OCI-M2 (cell line): ENCODE data around the gene LRRC70.
"Not testable (repeated sequence)": the region's sequence is repeated elsewhere in the genome, so short reads cannot be mapped to it uniquely, and the experiment has no call there.

Source experiments
- DNase-seq: peaks from one replicate; lab custom pipeline; 2025; ENCODE audit not compliant: unreplicated experiment; lab: John Stamatoyannopoulos, UW

The LRRC70 gene

GRCh38 chr5:62606878-62607277 is 28.3 kb downstream of the LRRC70 start:
- no peak for DNase-seq

- no peak for DNase-seq
Observed at GRCh38 chr5:62607615-62608014, 29.0 kb downstream of the LRRC70 start.

GRCh38 chr5:62608529-62609511 is 30.2 kb downstream of the LRRC70 start:
- DNase-seq = no peak

- no peak for DNase-seq
Observed at GRCh38 chr5:62614355-62614754, 35.7 kb downstream of the LRRC70 start.

GRCh38 chr5:62616615-62617277 is 38.1 kb downstream of the LRRC70 start:
- no peak for DNase-seq

- no peak for DNase-seq
Observed at GRCh38 chr5:62617943-62618342, 39.3 kb downstream of the LRRC70 start.

- no peak for DNase-seq
Observed at GRCh38 chr5:62620761-62621160, 42.1 kb downstream of the LRRC70 start.

GRCh38 chr5:62621280-62621679 is 42.7 kb downstream of the LRRC70 start:
- DNase-seq = no peak

GRCh38 chr5:62623271-62623670 is 44.7 kb downstream of the LRRC70 start:
- DNase-seq = no peak

- not testable (repeated sequence) for DNase-seq
Observed at GRCh38 chr5:62624436-62624835, 45.8 kb downstream of the LRRC70 start.

GRCh38 chr5:62626534-62626933 is 47.9 kb downstream of the LRRC70 start:
- no peak for DNase-seq

- no peak for DNase-seq
Observed at GRCh38 chr5:62627121-62627520, 48.5 kb downstream of the LRRC70 start.

GRCh38 chr5:62627901-62628300 is 49.3 kb downstream of the LRRC70 start:
- no peak for DNase-seq
